Measurements from ENCODE around the gene SEMA4B.
"Not testable (repeated sequence)": the region's sequence is repeated elsewhere in the genome, so short reads cannot be mapped to it uniquely, and the experiment has no call there.

Gene SEMA4B

DNA sequence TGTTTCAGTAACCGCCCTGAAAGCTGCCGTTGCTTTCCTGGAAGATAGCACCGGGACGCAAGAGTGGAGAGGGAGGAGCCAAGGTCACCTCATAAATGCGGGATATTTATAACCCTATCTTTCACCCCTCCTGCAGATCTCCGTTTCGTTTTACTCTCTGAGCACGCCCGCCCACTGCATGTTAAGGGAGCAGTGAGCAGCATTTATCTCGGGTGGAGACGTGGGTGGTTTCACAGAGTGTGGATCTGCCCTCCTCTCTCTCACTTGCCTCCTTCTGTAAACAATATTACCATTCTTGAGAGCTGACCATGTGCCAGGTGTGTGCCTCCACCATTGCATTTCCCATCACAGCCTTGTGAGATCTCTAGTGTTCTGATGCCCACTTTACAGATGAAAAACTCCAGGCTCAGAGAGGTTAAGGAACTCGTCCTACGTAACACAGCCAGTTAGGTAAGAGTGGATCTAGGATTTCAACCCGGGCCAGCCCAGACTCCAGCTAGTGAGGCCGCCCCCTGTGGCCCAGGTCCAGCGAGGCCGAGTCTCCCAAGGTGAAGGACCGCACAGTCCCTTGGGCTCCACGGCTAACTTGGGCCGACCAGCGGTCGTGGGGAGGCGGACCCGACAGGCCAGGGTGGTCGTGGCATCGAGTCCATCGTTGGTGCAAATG, 16.9 kb upstream of the SEMA4B start:
- DNase-seq, result peak; percentile 27

DNA sequence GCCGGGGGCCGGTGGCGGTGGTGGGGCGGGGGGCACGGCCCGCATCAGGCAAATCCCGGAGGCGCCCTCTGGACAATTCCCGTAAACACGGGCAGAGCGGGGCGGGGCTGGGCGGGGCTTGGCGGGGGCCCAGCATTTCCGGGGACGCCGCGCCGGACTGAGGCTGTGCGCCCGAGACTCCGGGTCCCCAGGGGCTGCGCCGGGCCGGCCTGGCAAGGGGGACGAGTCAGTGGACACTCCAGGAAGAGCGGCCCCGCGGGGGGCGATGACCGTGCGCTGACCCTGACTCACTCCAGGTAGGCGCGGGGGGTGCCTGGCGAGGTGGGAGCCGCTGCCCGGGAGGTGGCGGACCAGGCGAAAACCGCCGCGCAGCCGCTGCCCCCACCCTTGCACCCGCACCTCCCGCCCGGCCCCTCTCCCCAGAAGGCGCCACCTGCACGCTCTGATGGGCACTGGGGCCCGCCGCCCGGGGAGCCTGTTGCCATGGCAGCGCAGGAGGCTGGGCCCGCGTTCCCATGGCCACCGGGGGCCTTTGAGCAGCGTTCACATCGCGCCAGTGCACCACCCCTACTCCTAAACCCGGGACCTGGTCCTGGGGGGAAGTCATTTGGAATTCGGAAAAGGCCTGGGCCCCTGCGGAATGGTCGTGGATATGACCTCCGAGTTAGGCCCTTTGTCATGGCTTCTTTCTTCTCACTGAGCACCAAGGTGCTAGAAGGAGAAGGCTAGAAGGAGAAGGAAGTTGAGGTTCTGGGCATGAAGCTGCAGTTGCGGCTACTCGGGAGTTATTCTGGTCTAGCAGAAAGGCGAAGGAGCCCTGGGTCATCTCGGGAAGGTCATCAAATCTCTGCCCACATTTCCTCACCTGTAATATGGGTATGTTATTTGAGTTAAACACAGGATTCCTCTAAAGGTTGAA, 16.1 kb upstream of the SEMA4B start:
- DNase-seq, result peak; percentile 65

DNA sequence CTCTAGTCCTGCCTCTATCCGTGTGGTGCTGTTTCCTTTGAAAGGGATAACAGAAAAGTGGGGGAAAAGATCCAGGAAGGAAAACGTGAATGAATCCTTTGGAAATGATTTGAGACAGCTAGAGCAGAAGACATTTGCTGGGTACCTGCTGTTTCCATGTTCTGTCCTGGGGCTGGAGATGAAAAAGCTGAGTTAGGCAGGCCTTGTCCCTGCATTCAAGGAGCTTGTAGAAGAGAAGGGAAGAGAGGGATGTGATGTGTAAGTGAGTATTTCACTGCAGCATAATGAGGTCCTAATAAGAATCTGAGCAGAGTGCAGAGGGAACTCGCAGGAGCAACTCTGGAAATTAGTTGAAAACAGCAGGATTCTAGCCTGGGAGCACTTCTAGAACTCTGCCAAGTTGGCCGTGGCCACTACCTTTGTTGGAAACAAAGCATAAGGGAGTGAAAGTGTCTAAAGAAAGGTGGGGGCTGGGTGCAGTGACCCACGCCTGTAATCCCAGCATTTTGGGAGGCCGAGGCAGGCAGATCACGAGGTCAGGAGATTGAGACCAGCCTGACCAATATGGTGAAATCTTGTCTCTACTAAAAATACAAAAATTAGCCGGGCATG, 13.8 kb upstream of the SEMA4B start:
- DNase-seq, result no peak

DNA sequence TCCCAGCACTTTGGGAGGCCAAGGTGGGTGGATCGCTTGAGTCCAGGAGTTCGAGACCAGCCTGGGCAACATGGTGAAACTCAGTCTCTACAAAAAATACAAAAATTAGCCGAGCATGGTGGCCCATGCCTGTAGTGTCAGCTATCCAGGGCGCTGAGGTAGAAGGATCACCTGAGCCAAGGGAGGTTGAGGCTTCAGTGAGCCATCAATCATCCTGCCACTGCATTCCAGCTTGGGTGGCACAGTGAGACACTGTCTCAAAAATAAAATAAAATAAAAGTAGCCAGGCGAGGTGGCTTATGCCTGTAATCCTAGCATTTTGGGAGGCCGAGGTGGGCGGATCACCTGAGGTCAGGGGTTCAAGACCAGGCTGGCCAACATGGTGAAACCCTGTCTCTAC, 13.1 kb upstream of the SEMA4B start:
- DNase-seq, result not testable (repeated sequence)

DNA sequence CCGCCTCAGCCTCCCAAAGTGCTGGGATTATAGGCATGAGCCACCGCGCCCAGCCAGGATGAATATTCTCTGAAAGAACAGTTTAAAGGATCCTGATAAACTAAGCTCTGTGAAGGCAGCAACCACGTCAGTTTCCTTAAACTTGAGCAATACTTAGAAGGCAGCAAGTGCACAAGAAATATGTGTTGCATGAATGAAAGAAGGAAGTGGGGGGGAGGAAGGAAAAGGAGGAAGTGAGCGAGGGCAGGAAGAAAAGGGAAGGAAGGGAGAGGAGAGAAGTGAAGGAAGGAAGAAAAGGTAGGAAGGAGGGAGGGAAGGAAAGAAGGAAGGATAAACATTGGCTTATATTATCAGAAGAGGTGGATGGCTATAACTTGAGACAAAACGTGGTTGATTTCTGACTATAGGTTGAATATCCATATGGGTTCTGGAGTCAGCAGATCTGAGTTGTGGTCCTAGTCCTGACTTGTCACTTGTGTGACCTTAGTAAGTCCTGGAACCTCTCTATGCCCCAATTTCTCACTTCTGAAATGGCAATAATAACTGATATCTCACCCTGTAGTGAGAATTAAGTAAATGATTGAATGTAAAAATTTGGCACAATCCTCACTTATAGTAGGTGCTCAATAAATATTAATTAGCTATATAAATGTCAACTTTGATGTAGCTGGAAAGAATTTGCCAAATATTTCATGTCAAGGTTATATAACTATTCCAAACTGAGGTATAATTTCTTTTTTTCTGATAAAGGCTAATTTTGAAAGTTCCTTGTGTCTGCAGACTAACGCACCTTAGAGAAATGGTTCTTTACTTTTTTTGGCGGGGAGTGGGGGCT, 12.0 kb upstream of the SEMA4B start:
- DNase-seq, result no peak

DNA sequence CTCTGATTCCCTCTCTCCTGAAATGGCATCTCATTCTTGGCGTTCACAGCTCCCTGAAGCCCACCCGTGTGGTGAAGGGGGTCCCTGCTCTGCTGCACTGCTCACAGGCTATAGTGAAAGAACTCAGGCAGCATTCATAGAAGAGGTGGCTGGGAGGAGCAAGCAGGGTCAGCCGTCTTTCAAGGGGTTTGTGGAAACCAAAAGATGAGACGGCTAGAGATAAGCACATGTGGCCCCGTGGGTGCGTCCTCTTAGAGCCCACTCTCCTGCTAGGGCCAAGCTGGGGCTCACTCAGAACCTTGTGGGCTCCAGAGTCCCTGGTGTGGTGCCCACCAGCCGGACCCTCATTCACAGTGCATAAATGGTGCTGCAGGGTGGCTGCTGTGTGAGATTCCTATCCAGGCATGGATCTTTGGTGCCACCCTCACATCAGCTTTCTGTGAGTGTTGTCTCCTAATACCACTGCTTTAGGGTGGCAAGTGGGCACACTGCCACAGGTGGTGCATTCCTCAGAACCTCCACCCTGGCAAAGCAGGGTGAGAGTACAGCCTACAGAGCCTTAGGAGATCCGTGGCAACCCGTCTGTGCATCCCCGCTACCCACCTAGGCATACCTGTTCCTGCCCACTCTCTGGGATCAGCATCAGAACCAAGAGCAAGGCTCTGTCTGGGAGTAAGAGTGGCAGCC, 11.2 kb upstream of the SEMA4B start:
- DNase-seq, result no peak

GRCh38 chr15:90190606-90191343, 10.4 kb upstream of the SEMA4B start:
- DNase-seq, result no peak

- DNase-seq, result no peak
These were observed 9.8 kb upstream of the SEMA4B start for GRCh38 chr15:90191344-90191687.

DNA sequence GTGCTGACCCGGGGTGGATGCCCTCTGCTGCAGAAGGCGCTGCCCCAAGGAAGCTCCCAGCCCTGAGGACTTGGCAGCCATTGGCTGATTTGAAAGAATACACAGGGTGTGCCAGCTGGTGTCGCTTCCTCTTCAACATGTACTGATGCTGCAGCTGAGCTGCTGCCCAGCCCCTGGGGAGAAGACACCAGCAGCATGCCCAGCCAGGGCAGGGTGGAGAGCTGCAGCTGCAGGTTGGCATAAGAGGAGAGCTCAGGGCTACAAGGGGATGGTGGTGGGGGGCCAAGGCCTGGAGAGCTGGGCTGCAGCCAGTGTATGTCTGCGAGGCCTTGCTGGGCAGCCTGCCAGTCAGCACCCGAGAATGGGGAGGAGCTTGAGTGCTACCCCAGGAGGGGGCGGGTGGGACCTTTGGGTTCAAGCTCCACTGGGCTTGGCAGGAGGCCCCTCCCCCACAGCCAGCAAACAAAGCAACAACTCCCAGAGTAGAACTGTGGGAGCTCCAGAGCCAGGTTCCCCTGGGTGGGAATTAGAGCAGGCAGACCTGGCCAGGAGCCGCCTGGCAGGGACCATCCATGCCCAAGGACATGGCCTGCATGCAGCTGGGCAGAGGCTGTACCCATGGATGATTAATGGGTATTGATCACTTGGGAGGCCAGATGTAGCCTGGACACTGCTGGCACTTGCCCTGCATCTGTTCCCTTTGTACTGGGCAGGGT, 9.2 kb upstream of the SEMA4B start:
- DNase-seq, result peak; percentile 31

DNA sequence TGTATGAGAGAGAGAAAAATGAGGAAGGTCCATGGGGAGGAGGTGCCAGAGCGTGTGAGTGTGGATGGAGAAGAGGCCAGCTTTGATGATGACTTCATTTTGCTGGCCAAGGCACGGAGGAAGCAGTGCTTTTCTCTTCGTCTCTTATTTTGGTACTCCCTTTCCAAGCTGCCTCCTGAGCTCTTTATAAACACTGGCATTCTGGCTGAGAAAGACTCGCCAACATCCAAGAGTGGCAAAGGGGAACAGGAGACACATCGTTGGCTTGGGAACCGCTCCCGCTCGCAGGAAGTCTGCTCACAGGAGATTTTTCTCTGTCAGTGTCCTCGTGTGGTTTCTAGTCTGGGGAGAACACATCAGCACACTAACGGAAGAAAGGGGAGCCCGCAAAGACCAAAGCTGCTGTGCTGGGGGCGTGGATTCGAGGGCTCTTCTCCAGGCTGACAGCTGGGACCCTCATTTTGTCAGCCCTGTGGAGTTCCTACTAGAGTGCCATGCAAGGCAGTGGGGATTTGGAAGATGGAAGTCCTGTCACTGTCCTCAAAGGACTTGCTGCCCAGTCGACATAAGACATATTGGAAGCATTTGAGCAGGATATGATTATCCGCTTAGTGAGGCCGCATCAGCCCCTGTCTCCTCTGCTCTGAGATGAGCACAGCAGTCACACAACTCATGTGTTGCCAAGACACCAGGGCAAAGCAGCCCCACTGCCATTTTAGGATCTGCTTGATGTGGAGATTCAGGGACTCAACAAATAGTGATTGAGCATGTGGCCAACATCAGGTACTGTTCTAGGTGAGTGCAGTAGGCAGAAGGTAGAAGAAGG, 8.0 kb upstream of the SEMA4B start:
- DNase-seq, result no peak

GRCh38 chr15:90194655-90195054, 6.5 kb upstream of the SEMA4B start:
- no peak for DNase-seq

- no peak for DNase-seq
These were observed 498 bp upstream of the SEMA4B start for GRCh38 chr15:90200534-90201129.

- no peak for DNase-seq
These were observed 830 bp downstream of the SEMA4B start for GRCh38 chr15:90201944-90202375.

DNA sequence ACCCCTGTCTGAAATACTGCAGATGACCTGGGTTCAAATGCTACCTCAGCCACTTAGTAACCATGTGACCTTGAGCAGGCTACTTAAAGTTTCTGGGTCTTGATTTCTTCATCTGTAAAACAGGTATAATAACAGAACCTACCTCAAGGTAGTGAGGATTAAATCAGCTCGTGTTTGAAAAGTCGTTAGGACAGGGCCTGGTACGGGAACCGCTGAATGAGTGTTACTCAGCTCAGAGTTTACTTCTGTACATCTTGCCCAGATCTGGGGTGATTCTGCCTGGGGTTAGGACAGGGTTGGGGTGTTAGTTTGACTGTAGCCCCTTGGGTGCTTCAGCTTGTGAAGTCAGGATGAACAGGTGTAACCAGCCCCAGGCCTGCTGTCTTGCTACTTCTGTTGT, 1.8 kb downstream of the SEMA4B start:
- DNase-seq, result no peak

DNA sequence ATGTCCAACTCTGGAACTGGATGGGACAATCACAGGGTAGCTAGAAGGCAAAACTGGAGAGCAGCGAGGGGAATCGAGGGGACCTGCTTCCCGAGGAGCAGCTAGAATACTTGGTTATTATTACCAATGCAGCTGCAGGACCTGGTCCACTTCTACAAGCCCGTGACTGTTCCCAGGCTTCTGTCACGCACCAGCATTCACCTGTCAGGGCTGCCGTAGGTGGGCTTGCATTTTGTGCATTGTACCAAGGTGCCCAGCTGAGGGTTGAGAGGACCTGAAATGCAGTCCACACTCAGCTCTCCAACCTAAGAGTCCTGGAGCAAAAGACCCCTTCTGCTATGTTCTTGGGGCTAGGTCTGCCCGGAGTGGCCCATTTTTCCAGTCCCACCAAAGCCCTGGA, 2.3 kb downstream of the SEMA4B start:
- no peak for DNase-seq

DNA sequence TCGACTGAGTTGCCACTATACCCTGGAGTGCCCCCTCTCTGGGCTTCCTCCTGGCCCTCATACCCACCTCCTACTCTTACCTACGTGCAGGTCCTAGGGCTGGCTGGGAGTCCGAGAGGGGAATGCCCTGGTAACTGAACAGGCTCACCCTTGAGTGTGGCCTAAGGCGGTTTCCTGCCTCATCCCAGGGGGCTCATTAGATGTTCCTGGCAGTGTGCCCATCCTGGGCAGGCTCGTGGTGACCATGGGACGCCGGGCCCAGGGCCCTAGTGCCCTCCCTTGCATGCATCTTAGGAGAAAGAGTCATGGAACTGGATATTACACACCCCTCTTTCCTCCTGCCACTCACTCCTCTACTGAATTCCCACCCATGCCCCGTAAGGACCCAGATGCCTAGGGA, 2.8 kb downstream of the SEMA4B start:
- DNase-seq, result no peak

GRCh38 chr15:90205050-90205848, 4.1 kb downstream of the SEMA4B start:
- no peak for DNase-seq

- no peak for DNase-seq
These were observed 4.8 kb downstream of the SEMA4B start for GRCh38 chr15:90205886-90206285.

- no peak for DNase-seq
These were observed 6.1 kb downstream of the SEMA4B start for GRCh38 chr15:90207252-90207651.

Data from CD4-positive, alpha-beta T cell treated with Interleukin-12 subunit alpha and Interleukin-12 subunit beta, for 1 hour (primary cell).